ENCODE measurements around the gene MAP2K5.

DNA sequence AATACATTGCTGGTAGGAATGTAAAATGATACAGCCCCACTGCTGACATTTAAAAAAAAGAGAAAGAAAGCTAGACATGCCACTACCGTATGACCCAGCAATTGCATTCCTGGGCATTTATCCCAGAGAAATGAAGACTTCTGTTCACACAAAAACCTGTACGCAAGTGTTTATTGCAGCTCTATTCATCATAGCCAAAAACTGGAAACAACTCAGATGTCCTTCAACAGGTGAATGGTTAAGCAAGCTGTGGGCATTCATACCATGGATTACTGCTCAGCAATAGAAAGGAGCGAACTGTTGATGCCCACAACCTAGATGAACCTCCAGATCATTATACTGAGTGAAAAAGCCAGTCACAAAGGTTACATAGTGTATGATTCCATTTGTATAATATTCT lies 132.5 kb downstream of the MAP2K5 start:
- no peak for TF ChIP-seq CTCF (IDR thresholded peaks at IDR 0.05; ENCODE audit: low read depth, low read length)
- no peak for TF ChIP-seq MYC (IDR thresholded peaks at IDR 0.05; ENCODE audit: low read depth, low read length)
- TF ChIP-seq POLR2A (IDR thresholded peaks at IDR 0.05; ENCODE audit: extremely low read depth, insufficient read length), result no peak
